Activated CD4-positive, alpha-beta T cell treated with anti-CD3 and anti-CD28 coated beads, Interleukin-2, amount 10 ng/mL, durations not matched to agents 24 days and 14 days (primary cell): ENCODE results near the gene PRCD. TPM values are rescaled to one million over a fixed set of nuclear protein-coding genes. Genes with fewer than 3 reads are reported as not detected.

Experiments used
- DNase-seq: peaks from one replicate; pipeline ENCODE4 v3.0.0; 2022
- H3K27ac Mint-ChIP-seq: one replicate; pipeline ENCODE4 v1.8.0; 2022; ENCODE audit warnings: mild to moderate bottlenecking, mixed read lengths
- H3K27me3 Mint-ChIP-seq: one replicate; pipeline ENCODE4 v1.8.0; 2022; ENCODE audit warnings: mixed read lengths
- H3K36me3 Mint-ChIP-seq: one replicate; pipeline ENCODE4 v1.8.0; 2022; ENCODE audit warnings: low read depth, mild to moderate bottlenecking, mixed read lengths
- H3K4me1 Mint-ChIP-seq: one replicate; pipeline ENCODE4 v1.8.0; 2021; ENCODE audit warnings: mixed read lengths
- H3K4me3 Mint-ChIP-seq: one replicate; pipeline ENCODE4 v1.8.0; 2022; ENCODE audit warnings: mild to moderate bottlenecking, moderate library complexity, mixed read lengths
- H3K9me3 Mint-ChIP-seq: one replicate; pipeline ENCODE4 v1.8.0; 2021; ENCODE audit warnings: mixed read lengths
- intact Hi-C: fragments of 100-400 bp; cut with micrococcal nuclease; formaldehyde crosslinking; loops from one replicate; pipeline ENCODE4 v1.15.1; 2023
- total RNA-seq: library from RNA; stranded (reverse); gene quantifications from 2 replicates; pipeline ENCODE4 v1.2.3, GENCODE V29; 2022

PRCD gene
- total RNA-seq, 1 donor from 2014 or later, result not detected

DNA sequence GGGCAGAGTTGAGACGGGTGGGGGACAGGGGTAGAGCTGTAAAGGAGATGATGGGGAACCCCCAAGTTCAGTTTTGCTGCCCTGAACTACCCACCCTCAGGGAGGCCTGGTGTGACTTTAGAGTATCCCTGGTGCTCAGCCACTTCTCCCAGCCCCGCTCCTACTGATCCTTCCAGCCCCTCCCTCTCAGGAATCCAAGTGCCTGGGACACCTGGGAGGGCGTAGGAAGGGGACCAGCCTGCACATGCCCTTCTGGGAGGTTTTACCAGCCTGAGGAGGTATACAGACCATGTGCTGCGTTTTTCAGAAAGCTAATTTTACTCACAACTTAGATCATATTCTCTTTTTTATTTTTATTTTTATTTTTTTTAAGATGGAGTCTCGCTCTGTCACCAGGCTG lies 41.7 kb downstream of the PRCD start:
- intact Hi-C loops, result no loop called here
- peaks cover 38% of the 10 kb centered on the region for H3K27me3 Mint-ChIP-seq
- no peak overlapping the region for H3K4me3 Mint-ChIP-seq
- no peaks in the 10 kb centered on the region for H3K36me3 Mint-ChIP-seq
- no peak overlapping the region for H3K27ac Mint-ChIP-seq
- H3K9me3 Mint-ChIP-seq, result no peaks in the 10 kb centered on the region
- DNase-seq, result no peak
- H3K4me1 Mint-ChIP-seq, result peaks cover 10% of the 10 kb centered on the region

DNA sequence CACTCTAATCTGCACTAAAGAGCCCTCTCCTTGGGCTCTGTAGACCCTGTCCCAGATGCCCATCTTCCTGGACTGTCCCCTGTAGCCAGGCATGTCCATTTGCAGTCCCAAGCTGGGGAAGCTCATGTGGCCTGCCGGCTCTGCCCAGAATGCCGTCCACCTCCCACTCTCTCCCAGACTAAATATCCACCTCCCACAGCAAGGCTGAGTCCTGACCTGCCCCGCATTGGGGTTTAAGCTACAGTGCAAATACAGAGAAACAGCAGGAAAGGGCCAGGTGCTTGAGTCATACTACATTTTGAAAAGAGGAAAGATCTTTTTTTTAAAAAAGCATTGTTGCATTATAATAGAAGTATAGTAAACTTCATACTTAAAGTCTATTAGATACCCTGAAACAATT lies 42.8 kb downstream of the PRCD start:
- H3K4me1 Mint-ChIP-seq, result peaks cover 10% of the 10 kb centered on the region
- DNase-seq, result no peak
- H3K27ac Mint-ChIP-seq, result no peak overlapping the region
- H3K4me3 Mint-ChIP-seq, result no peak overlapping the region
- intact Hi-C loops, result no loop called here
- H3K36me3 Mint-ChIP-seq, result no peaks in the 10 kb centered on the region
- no peaks in the 10 kb centered on the region for H3K9me3 Mint-ChIP-seq
- peaks cover 49% of the 10 kb centered on the region for H3K27me3 Mint-ChIP-seq

- peaks cover 5% of the 10 kb centered on the region for H3K4me1 Mint-ChIP-seq
- no peaks in the 10 kb centered on the region for H3K36me3 Mint-ChIP-seq
- no peaks in the 10 kb centered on the region for H3K9me3 Mint-ChIP-seq
- peak overlapping the region; percentile 74 for H3K4me3 Mint-ChIP-seq
- H3K27me3 Mint-ChIP-seq, result peaks cover 65% of the 10 kb centered on the region
- DNase-seq, result no peak
- intact Hi-C loops, result loop anchor here (5.0 kb wide), 1 partner anchor 38 kb away; no protein-coding TSS in a partner anchor
- H3K27ac Mint-ChIP-seq, result no peak overlapping the region
These were observed 44.7 kb downstream of the PRCD start for GRCh38 chr17:76584427-76585032.

DNA sequence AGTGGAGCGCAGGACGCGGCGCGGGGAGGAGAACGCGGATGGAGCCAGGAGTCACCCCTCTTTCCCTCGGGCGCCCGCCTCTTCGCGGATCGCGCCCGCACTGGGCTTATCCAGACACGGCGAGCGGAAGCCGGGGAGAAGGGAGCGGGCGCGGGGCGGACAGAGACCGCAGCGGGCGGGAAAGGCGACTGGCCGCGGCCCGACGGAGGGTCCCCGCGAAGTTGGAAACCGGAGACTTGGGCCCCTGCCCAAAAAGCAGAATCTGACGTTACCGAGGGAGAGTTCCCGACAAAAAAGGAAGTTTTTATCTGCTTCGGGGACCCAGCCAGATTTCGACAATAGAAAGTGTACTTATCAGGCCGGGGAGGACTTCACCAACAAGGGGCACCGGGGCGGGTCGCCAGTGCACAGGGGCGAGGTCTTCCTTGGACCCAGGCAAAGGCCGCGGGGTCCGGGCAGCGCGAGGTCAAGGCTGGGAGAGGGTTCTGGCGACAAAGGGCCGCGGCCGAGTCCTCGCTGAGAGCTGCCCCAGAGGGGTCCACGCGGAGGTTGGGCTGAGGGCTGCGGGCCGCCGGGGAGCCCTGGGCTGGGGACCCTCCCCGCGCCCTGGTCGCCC lies 45.3 kb downstream of the PRCD start:
- Mint-ChIP-seq H3K36me3 (no peaks in the 10 kb centered on the region), H3K27ac (no peak overlapping the region), H3K4me1 (peaks cover 1% of the 10 kb centered on the region), H3K4me3 (peak overlapping the region; percentile 74), H3K9me3 (no peaks in the 10 kb centered on the region), H3K27me3 (peaks cover 70% of the 10 kb centered on the region)
- peak; percentile 76 for DNase-seq
- intact Hi-C loops, result loop anchor here (5.0 kb wide), 1 partner anchor 37 kb away; no protein-coding TSS in a partner anchor

DNA sequence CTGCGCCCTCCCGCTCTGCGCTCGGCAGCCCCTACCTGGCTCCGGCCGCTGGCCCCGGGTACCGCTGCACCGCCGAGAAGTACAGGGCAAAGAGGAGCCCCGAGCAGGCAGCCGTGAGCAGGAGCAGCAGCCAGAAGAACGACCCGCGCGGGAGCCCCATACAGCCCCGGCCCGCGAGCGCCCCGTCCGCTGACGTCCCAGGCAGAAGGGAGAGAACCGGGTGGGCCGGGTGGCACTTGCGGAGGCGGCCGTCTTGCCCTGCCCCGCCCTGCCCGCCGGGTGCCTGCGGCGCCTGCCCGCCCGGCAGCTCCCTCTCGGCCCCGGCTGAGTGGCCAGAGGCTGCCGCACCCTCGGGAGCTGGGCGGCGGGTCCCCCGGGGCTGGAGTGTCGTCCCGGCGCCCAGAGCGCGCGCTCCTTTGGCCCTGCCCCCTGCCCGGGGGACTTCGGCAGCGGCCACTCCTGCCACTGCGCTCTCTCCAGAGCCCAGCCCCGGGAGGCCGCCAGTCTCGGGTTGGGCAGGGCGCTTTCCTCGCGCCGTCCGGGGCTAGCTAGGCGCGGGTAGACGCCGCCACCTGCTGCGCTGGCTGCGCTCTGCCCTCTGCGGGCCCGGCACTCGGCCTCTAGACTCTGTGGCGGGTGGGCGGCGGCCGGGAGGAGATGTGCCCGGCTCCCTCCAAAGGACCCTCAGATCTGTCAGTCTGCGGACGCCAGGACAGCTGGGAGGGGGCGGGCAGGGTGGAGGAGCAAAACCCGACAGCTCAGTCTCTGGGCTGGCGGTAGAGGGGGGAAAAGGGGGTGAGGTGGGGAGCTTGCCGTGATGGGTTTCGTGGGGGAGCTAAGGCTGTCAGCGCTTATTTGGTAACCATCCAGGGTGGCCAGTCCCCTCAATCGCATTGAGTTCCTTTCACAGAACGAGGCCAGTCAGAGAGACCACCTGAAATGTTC lies 46.1 kb downstream of the PRCD start, which contains the start of gene ST6GALNAC2:
ST6GALNAC2 (minus strand) TSS at position 212 of the 945 bp plus-strand sequence; CDS start at position 160, 52 bp downstream.
- intact Hi-C loops, result loop anchor here (5.0 kb wide), 1 partner anchor 36 kb away; no protein-coding TSS in a partner anchor
- H3K36me3 Mint-ChIP-seq, result no peaks in the 10 kb centered on the region
- peak within 1 kb of the TSS; percentile 74 for H3K4me3 Mint-ChIP-seq
- no peak within 1 kb of the TSS for H3K27ac Mint-ChIP-seq
- peaks cover 70% of the 10 kb centered on the region for H3K27me3 Mint-ChIP-seq
- DNase-seq, result peak; percentile 78
- no peaks in the 10 kb centered on the region for H3K9me3 Mint-ChIP-seq
- peaks cover 1% of the 10 kb centered on the region for H3K4me1 Mint-ChIP-seq

- Mint-ChIP-seq H3K9me3 (no peaks in the 10 kb centered on the region), H3K27me3 (peaks cover 68% of the 10 kb centered on the region), H3K27ac (no peak overlapping the region), H3K4me3 (no peak overlapping the region), H3K36me3 (no peaks in the 10 kb centered on the region), H3K4me1 (peaks cover 1% of the 10 kb centered on the region)
- intact Hi-C loops, result loop anchor here (5.0 kb wide), 1 partner anchor 35 kb away; no protein-coding TSS in a partner anchor
- no peak for DNase-seq
These were observed 47.1 kb downstream of the PRCD start for GRCh38 chr17:76586741-76587487.

- Mint-ChIP-seq H3K9me3 (no peaks in the 10 kb centered on the region), H3K27ac (no peak overlapping the region), H3K36me3 (no peaks in the 10 kb centered on the region), H3K4me3 (no peak overlapping the region), H3K4me1 (peaks cover 1% of the 10 kb centered on the region), H3K27me3 (peaks cover 62% of the 10 kb centered on the region)
- DNase-seq, result no peak
- intact Hi-C loops, result loop anchor here (5.0 kb wide), 1 partner anchor 34 kb away; no protein-coding TSS in a partner anchor
These were observed 48.3 kb downstream of the PRCD start for GRCh38 chr17:76588182-76588581.

GRCh38 chr17:76593384-76593826 lies 53.6 kb downstream of the PRCD start:
- intact Hi-C loops, result no loop called here
- Mint-ChIP-seq H3K27me3 (peaks cover 35% of the 10 kb centered on the region), H3K9me3 (no peaks in the 10 kb centered on the region), H3K4me1 (no peaks in the 10 kb centered on the region), H3K27ac (no peak overlapping the region), H3K36me3 (no peaks in the 10 kb centered on the region), H3K4me3 (no peak overlapping the region)
- DNase-seq, result no peak

DNA sequence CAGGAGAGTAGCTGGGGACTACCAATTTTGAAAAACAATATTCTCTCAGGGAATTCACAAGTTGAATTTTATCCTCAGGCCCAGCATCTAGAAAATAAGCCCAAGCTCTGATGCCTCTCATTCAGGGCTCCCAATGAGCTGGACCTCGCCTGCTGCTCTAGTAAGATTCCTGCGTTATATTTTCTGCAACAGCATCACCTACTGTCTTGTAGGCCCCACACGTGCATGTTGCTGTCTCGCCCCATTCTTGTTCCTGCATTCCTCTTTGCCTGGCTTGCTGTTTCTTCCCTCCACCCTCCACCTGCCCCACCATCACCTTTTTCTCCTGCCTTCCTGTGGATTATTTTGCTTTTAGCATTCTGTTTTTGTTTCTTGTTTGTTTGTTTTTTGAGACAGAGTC lies 54.1 kb downstream of the PRCD start:
- intact Hi-C loops, result no loop called here
- Mint-ChIP-seq H3K4me1 (no peaks in the 10 kb centered on the region), H3K27me3 (peaks cover 30% of the 10 kb centered on the region), H3K36me3 (no peaks in the 10 kb centered on the region), H3K9me3 (no peaks in the 10 kb centered on the region), H3K4me3 (no peak overlapping the region), H3K27ac (no peak overlapping the region)
- no peak for DNase-seq

GRCh38 chr17:76594690-76595089 lies 54.8 kb downstream of the PRCD start:
- Mint-ChIP-seq H3K27me3 (peaks cover 25% of the 10 kb centered on the region), H3K36me3 (no peaks in the 10 kb centered on the region), H3K4me3 (no peak overlapping the region), H3K27ac (no peak overlapping the region), H3K9me3 (no peaks in the 10 kb centered on the region), H3K4me1 (no peaks in the 10 kb centered on the region)
- intact Hi-C loops, result no loop called here
- no peak for DNase-seq

Other genes starting within 250 kb of the PRCD start
- gene QRICH2, start 231.8 kb upstream of the PRCD start, total RNA-seq, result 2.2 and 2.5 TPM in 2 replicates
- gene PRPSAP1, start 186.1 kb upstream of the PRCD start, total RNA-seq, result 37.2 and 45.2 TPM in 2 replicates
- gene SPHK1, start 155.4 kb upstream of the PRCD start, total RNA-seq, result 26.8 and 27.6 TPM in 2 replicates
- gene UBE2O, start 86.9 kb upstream of the PRCD start, total RNA-seq, result 43.8 and 44.0 TPM in 2 replicates
- gene AANAT, start 72.4 kb upstream of the PRCD start, total RNA-seq, result not detected in 2 replicates
- 45.4 and 54.5 TPM in 2 replicates for gene RHBDF2, start 38.6 kb upstream of the PRCD start, total RNA-seq
- gene CYGB, start 2.3 kb upstream of the PRCD start, total RNA-seq, result not detected in 2 replicates
- gene ST6GALNAC2, start 45.8 kb downstream of the PRCD start, total RNA-seq, result not detected in 2 replicates
- 0.35 and 0.38 TPM in 2 replicates for gene ST6GALNAC1, start 103.7 kb downstream of the PRCD start, total RNA-seq
- 3.4 and 3.7 TPM in 2 replicates for gene MXRA7, start 170.9 kb downstream of the PRCD start, total RNA-seq
- gene JMJD6, start 186.6 kb downstream of the PRCD start, total RNA-seq, result 82.5 and 86.3 TPM in 2 replicates
- gene METTL23, start 186.8 kb downstream of the PRCD start, total RNA-seq, result 32.9 and 35.5 TPM in 2 replicates
- 515 and 539 TPM in 2 replicates for gene SRSF2, start 197.3 kb downstream of the PRCD start, total RNA-seq
- gene MFSD11, start 198.1 kb downstream of the PRCD start, total RNA-seq, result 15.1 and 15.3 TPM in 2 replicates